Measurements from ENCODE around the gene CXCL13. TPM values are rescaled to one million over a fixed set of nuclear protein-coding genes. Genes with fewer than 3 reads are reported as not detected.

Gene CXCL13
- polyA plus RNA-seq, 1 of the 3 experiments (the other 2 are of a cell fraction), result not detected

- Histone ChIP-seq H4K20me1 (ENCODE audit: insufficient read depth) (no peaks in the 10 kb centered on the region), H3K9me3 (no peaks in the 10 kb centered on the region), H3K4me2 (no peak overlapping the region), H3K79me2 (ENCODE audit: insufficient read depth) (no peaks in the 10 kb centered on the region), H3K4me1 (ENCODE audit: control insufficient read depth in 1 of 2, insufficient read depth in 2 of 2, low read depth in 1 of 2, low read length in 1 of 2) (no peaks in the 10 kb centered on the region), H2AFZ (ENCODE audit: low read depth) (no peak overlapping the region), H3K27me3 (ENCODE audit: insufficient read depth) (no peaks in the 10 kb centered on the region), H3K9ac (no peak overlapping the region), H3K27ac (ENCODE audit: low read depth in 2 of 2, low read length in 1 of 2) (no peak overlapping the region), H3K9me2 (no peaks in the 10 kb centered on the region), H3K36me3 (replicated peaks in 1 of 2; ENCODE audit: control insufficient read depth in 1 of 2, insufficient read depth in 2 of 2, low read length in 1 of 2) (no peaks in the 10 kb centered on the region), H3K4me3 (ENCODE audit: low read depth in 2 of 2, low read length in 1 of 2) (no peak overlapping the region), H3F3A (replicated peaks; ENCODE audit: insufficient read depth) (no peaks in the 10 kb centered on the region)
- TF ChIP-seq EZH2phosphoT487 (IDR thresholded peaks at IDR 0.05; ENCODE audit: borderline replicate concordance, low read depth) (no peak), FOSL2 (IDR thresholded peaks at IDR 0.05; ENCODE audit: borderline replicate concordance, low read depth) (no peak)
- CTCF ChIA-PET, result no interaction called here
- POLR2A ChIA-PET, result no interaction called here
- no peak for DNase-seq
- 0% methylated on average over 2 of the region's 2 CpGs for WGBS (ENCODE audit: low lambda C conversion rate)
Observed at GRCh38 chr4:77564231-77564630, 41.4 kb upstream of the CXCL13 start.

- Histone ChIP-seq H3K9ac (no peak overlapping the region), H4K20me1 (ENCODE audit: insufficient read depth) (no peaks in the 10 kb centered on the region), H3K27me3 (ENCODE audit: insufficient read depth) (no peaks in the 10 kb centered on the region), H3K27ac (ENCODE audit: low read depth in 2 of 2, low read length in 1 of 2) (no peak overlapping the region), H3K4me1 (ENCODE audit: control insufficient read depth in 1 of 2, insufficient read depth in 2 of 2, low read depth in 1 of 2, low read length in 1 of 2) (no peaks in the 10 kb centered on the region), H3F3A (replicated peaks; ENCODE audit: insufficient read depth) (no peaks in the 10 kb centered on the region), H3K4me2 (no peak overlapping the region), H3K79me2 (ENCODE audit: insufficient read depth) (no peaks in the 10 kb centered on the region), H3K9me3 (no peaks in the 10 kb centered on the region), H3K9me2 (no peaks in the 10 kb centered on the region), H2AFZ (ENCODE audit: low read depth) (no peak overlapping the region), H3K36me3 (replicated peaks in 1 of 2; ENCODE audit: control insufficient read depth in 1 of 2, insufficient read depth in 2 of 2, low read length in 1 of 2) (no peaks in the 10 kb centered on the region), H3K4me3 (ENCODE audit: low read depth in 2 of 2, low read length in 1 of 2) (no peak overlapping the region)
- ChIA-PET POLR2A (no interaction called here), CTCF (no interaction called here)
- no peak for DNase-seq
- TF ChIP-seq REST (IDR thresholded peaks at IDR 0.05; ENCODE audit: low read depth, low read length) (no peak), RFX5 (IDR thresholded peaks at IDR 0.05; ENCODE audit: low read length) (no peak), RXRA (IDR thresholded peaks at IDR 0.05; ENCODE audit: borderline replicate concordance, low read depth) (no peak), GABPA (IDR thresholded peaks at IDR 0.05; ENCODE audit: low read depth) (no peak), GATA2 (CRISPR knock-in tag; IDR thresholded peaks at IDR 0.05) (no peak), USF2 (IDR thresholded peaks at IDR 0.05; ENCODE audit: borderline replicate concordance, low read depth, low read length) (no peak)
- WGBS (ENCODE audit: low lambda C conversion rate), result 0% methylated on average over 3 of the region's 3 CpGs
Observed at GRCh38 chr4:77566148-77566547, 39.5 kb upstream of the CXCL13 start.
